Thoracic aorta (tissue), 2 donors: ENCODE measurements around the gene PPP1R1A. TPM values are rescaled to one million over a fixed set of nuclear protein-coding genes. Genes with fewer than 3 reads are reported as not detected.

Experiments
- ATAC-seq: fragments of 150-250 bp; one replicate; pipeline ENCODE4 v1.8.0; 2017; ENCODE audit warnings: low read depth; ENCODE audit not compliant: insufficient number of reproducible peaks, low FRiP score
- DNase-seq: peaks from one replicate; pipeline ENCODE4 v3.0.0-alpha.2; 2020; ENCODE audit warnings: low spot score
- H3K27ac ChIP-seq, 2 donors: fragments of 200-600 bp; sonication (generic); 1 replicate in 1 of 2; 2 replicates in 1 of 2; pipeline ENCODE4 v1.5.1; 2016; ENCODE audit warnings: mild to moderate bottlenecking in 2 of 2, moderate library complexity in 2 of 2
- H3K27me3 ChIP-seq: fragments of 200-600 bp; sonication (generic); replicated peaks from 2 replicates; pipeline ENCODE4 v1.6.0; 2016; ENCODE audit warnings: mild to moderate bottlenecking; ENCODE audit not compliant: insufficient read depth
- H3K36me3 ChIP-seq: fragments of 200-600 bp; sonication (generic); one replicate; pipeline ENCODE4 v1.5.1; 2016
- H3K4me1 ChIP-seq, 2 donors: fragments of 200-600 bp; sonication (generic); 1 replicate in 1 of 2; 2 replicates in 1 of 2; pipeline versions ENCODE4 v1.5.1 to v1.6.0; 2016; ENCODE audit warnings: low read depth in 2 of 2, mild to moderate bottlenecking in 1 of 2; ENCODE audit not compliant: control insufficient read depth in 1 of 2
- H3K4me3 ChIP-seq: fragments of 200-600 bp; sonication (generic); 2 replicates; pipeline ENCODE4 v1.5.1; 2016; ENCODE audit warnings: mild to moderate bottlenecking
- H3K9me3 ChIP-seq: fragments of 200-600 bp; sonication (generic); 2 replicates; pipeline ENCODE4 v1.5.1; 2016
- total RNA-seq, 2 donors: library from RNA; depleted of rRNA; stranded (reverse); fragments of >200 nt; gene quantifications; one replicate each; pipeline versions ENCODE4 v1.1.0 to v1.2.3, GENCODE V29; 2016
- TF ChIP-seq, protein P1 (sequence below): fragments of 200-600 bp; sonication (generic); IDR thresholded peaks from one replicate; pipeline ENCODE4 v1.5.1; 2019; ENCODE audit warnings: antibody characterized with exemption

Gene PPP1R1A
- total RNA-seq, 2 donors from 2014 or later, result 3.3 to 10.3 TPM

DNA sequence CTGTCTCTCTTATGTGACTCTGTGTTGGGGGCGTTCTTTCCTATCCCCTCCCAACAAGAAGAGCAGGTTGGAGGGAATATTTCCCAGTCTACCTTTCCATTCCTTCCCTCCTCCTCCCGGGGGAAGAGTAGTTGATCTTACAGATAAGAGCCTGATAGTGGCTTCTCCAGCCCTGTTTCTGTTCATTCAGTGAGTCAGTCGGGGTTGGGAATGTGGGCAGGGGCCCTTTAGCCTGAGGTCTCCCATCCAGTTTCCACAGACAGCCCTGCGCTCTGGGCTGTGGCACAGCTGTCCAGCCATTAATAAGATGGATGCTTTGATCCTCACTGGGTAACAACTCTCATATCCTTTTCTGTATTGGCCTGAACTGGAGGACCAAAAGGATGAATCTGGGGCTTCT lies 18.1 kb upstream of the PPP1R1A start:
- Histone ChIP-seq H3K36me3 (no peaks in the 10 kb centered on the region), H3K27me3 (no peaks in the 10 kb centered on the region), H3K27ac (no peak overlapping the region), H3K4me1 (no peaks in the 10 kb centered on the region), H3K4me3 (no peak overlapping the region), H3K9me3 (no peaks in the 10 kb centered on the region)
- no peak for DNase-seq
- no peak for ATAC-seq
- TF ChIP-seq, protein P1, sequence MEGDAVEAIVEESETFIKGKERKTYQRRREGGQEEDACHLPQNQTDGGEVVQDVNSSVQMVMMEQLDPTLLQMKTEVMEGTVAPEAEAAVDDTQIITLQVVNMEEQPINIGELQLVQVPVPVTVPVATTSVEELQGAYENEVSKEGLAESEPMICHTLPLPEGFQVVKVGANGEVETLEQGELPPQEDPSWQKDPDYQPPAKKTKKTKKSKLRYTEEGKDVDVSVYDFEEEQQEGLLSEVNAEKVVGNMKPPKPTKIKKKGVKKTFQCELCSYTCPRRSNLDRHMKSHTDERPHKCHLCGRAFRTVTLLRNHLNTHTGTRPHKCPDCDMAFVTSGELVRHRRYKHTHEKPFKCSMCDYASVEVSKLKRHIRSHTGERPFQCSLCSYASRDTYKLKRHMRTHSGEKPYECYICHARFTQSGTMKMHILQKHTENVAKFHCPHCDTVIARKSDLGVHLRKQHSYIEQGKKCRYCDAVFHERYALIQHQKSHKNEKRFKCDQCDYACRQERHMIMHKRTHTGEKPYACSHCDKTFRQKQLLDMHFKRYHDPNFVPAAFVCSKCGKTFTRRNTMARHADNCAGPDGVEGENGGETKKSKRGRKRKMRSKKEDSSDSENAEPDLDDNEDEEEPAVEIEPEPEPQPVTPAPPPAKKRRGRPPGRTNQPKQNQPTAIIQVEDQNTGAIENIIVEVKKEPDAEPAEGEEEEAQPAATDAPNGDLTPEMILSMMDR, result no peak

DNA sequence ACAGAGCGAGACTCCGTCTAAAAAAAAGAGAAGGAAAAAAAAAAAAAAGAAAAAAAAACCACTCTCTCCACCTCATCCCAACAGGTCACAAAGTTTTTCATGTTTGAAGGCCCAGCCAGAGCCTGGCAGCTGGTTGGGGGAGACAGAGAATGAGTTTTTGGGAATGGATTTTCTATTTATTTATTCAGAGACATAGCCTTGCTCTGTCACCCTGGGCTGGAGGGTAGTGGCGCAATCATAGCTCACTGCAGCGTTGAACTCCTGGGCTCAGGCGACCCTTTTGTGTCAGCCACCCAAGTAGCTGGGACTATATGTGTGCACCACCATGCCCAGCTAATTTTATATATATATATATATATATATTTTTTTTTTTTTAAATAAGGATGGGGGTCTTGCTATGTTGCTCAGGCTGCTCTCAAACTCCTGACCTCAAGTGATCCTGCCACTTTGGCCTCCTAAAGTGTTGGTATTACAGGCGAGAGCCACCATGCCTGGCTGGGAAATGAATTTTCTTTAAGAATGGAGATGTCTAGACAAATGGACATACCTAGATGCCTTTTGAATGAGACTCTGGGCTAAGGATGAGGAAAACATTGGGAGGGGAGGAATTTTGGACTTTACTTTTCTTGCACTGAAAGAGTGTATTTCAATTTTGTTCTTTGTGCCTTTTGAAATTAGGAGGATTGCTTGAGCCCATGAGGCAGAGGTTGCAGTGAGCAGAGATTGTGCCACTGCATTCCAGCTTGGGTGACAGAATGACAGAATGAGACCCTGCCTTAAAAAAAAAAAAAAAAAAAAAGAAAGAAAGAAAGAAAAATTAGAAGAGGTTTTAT lies 16.9 kb upstream of the PPP1R1A start:
- no peak overlapping the region for H3K27ac ChIP-seq
- no peaks in the 10 kb centered on the region for H3K27me3 ChIP-seq
- no peaks in the 10 kb centered on the region for H3K9me3 ChIP-seq
- DNase-seq (no peak), ATAC-seq (no peak)
- H3K36me3 ChIP-seq, result no peaks in the 10 kb centered on the region
- no peaks in the 10 kb centered on the region for H3K4me1 ChIP-seq
- H3K4me3 ChIP-seq, result no peak overlapping the region
- TF ChIP-seq, protein P1, result no peak

DNA sequence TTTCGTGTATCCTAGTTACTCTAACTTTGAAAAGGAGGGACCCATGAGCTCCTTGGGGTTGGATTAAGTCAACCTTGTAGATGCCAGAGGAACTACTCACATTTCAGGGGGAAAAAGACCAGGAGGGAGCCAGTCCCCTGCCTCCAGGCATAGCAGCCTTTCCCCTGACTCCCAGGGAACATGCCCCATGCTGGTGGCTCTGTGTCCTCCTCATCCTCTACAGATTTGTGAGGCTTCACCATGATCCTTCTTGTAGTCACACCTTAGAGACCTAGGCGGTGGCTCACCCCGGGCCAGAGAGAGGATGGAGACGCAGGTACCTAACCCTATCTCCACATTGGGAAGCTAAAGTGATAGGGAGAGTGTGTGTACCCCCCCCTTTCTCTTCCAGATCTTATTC lies 16.0 kb upstream of the PPP1R1A start:
- Histone ChIP-seq H3K36me3 (no peaks in the 10 kb centered on the region), H3K4me3 (no peak overlapping the region), H3K27ac (no peak overlapping the region), H3K9me3 (no peaks in the 10 kb centered on the region), H3K27me3 (no peaks in the 10 kb centered on the region), H3K4me1 (no peaks in the 10 kb centered on the region)
- TF ChIP-seq, protein P1, result no peak
- ATAC-seq (no peak), DNase-seq (no peak)

DNA sequence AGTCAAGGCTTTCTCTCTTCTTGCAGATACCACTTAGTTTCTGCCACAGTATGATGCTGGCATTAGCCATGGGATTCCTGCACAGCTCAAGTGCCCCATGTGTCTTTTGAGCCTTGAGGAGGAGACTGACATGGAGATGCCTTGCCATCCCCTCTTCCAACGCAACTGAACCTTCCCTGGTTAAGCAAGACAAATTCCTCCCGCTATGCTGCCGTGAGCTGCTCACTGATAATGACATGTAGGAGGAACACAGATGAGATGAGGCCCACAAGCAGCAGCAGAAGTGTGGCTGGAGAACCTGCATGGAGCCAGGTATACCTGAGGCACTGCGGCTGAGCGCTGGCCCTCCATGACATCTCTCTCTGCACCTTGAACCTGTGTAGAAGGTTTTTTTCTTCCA lies 15.4 kb upstream of the PPP1R1A start:
- DNase-seq (no peak), ATAC-seq (no peak)
- Histone ChIP-seq H3K4me3 (no peak overlapping the region), H3K4me1 (no peaks in the 10 kb centered on the region), H3K27ac (no peak overlapping the region), H3K27me3 (no peaks in the 10 kb centered on the region), H3K36me3 (no peaks in the 10 kb centered on the region), H3K9me3 (no peaks in the 10 kb centered on the region)
- TF ChIP-seq, protein P1, result no peak

DNA sequence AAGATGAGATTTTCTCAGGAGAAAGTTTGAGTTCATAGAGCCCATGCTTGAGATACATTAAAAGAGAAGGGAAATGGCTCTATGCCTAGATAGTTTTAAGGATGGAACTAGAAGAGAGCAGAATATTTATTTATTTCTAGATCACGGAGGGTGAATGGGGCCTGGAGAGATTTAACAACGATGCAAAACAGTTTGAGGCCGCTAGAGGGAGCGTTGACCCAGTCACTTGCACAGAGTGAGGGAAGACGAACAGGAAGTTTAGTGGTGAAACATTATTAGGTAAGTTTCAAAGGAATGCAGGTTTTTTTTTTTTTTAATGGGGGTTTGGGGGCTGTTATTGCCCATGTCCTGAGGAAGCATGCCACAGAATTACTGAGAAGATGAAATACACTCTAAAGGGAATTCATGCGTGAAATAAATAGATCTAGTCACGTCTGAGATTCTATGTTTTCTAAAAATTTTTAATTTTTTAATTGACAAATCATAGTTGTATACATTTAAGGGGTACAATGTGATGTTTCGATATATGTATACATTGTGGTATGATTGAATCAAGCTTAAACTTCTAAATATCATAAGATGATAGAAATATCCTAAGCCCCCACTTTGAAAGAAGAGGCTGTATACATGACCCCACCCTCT lies 14.8 kb upstream of the PPP1R1A start:
- DNase-seq (peak; percentile 21), ATAC-seq (peak; percentile 82)
- H3K9me3 ChIP-seq, result no peaks in the 10 kb centered on the region
- no peaks in the 10 kb centered on the region for H3K27me3 ChIP-seq
- H3K27ac ChIP-seq, result no peak overlapping the region
- no peak overlapping the region for H3K4me3 ChIP-seq
- TF ChIP-seq, protein P1, result peak; percentile 70
- H3K36me3 ChIP-seq, result no peaks in the 10 kb centered on the region
- H3K4me1 ChIP-seq, result no peaks in the 10 kb centered on the region
